Esophagus mucosa (tissue), 1 donor: Measurements from ENCODE around the gene NEURL1. TPM values are rescaled to one million over a fixed set of nuclear protein-coding genes. Genes with fewer than 3 reads are reported as not detected.

ENCODE experiments used
- ATAC-seq: fragments of 200-7000 bp; cut with Tn5 transposase; one replicate; pipeline ENCODE4 v1.9.1; 2020
- total RNA-seq: library from RNA; stranded (reverse); gene quantifications from one replicate; pipeline ENCODE4 v1.2.4, GENCODE V29; 2023
- donor health status: DM: yes; HTN: yes; CAD: no.

The NEURL1 gene
- 0.16 TPM for total RNA-seq

GRCh38 chr10:103493362-103493915 is at the start of gene NEURL1:
NEURL1 (plus strand) TSS chr10:103493705; CDS start chr10:103494388, 683 bp downstream.
- ATAC-seq = no peak

- no peak for ATAC-seq
These were observed 49.0 kb upstream of the NEURL1 start for GRCh38 chr10:103444478-103444877.

GRCh38 chr10:103445366-103445765 is 48.1 kb upstream of the NEURL1 start:
- no peak for ATAC-seq

GRCh38 chr10:103445767-103446567 is 47.5 kb upstream of the NEURL1 start:
- ATAC-seq = peak; percentile 25

GRCh38 chr10:103447187-103447586 is 46.3 kb upstream of the NEURL1 start:
- ATAC-seq = no peak

- no peak for ATAC-seq
These were observed 44.8 kb upstream of the NEURL1 start for GRCh38 chr10:103448746-103449145.

- no peak for ATAC-seq
These were observed 44.0 kb upstream of the NEURL1 start for GRCh38 chr10:103449208-103450144.

GRCh38 chr10:103450201-103450695 is 43.3 kb upstream of the NEURL1 start:
- no peak for ATAC-seq

- ATAC-seq = peak; percentile 45
These were observed 42.3 kb upstream of the NEURL1 start for GRCh38 chr10:103451091-103451813.

GRCh38 chr10:103451831-103452505 is 41.5 kb upstream of the NEURL1 start, which contains the start of gene CALHM2:
CALHM2 (minus strand) TSS chr10:103452370; CDS start chr10:103449941, 2,429 bp downstream.
- ATAC-seq = peak; percentile 53

- ATAC-seq = no peak
These were observed 40.8 kb upstream of the NEURL1 start for GRCh38 chr10:103452506-103453230.

GRCh38 chr10:103454026-103454425 is 39.5 kb upstream of the NEURL1 start:
- ATAC-seq = no peak

- no peak for ATAC-seq
These were observed 38.3 kb upstream of the NEURL1 start for GRCh38 chr10:103455235-103455634.

GRCh38 chr10:103456074-103456660 is 37.3 kb upstream of the NEURL1 start:
- peak; percentile 20 for ATAC-seq

- no peak for ATAC-seq
These were observed 36.3 kb upstream of the NEURL1 start for GRCh38 chr10:103457176-103457712.

- ATAC-seq = no peak
These were observed 35.5 kb upstream of the NEURL1 start for GRCh38 chr10:103457896-103458583.

- peak; percentile 33 for ATAC-seq
These were observed 34.8 kb upstream of the NEURL1 start, which contains the start of gene CALHM1 for GRCh38 chr10:103458720-103459119. CALHM1 (minus strand) TSS chr10:103458900; CDS start chr10:103458751, 149 bp downstream.

- no peak for ATAC-seq
These were observed 33.9 kb upstream of the NEURL1 start for GRCh38 chr10:103459615-103460014.

- no peak for ATAC-seq
These were observed 30.0 kb upstream of the NEURL1 start for GRCh38 chr10:103463499-103463898.
